ENCODE data around the gene PGBD4.

PGBD4 gene

DNA sequence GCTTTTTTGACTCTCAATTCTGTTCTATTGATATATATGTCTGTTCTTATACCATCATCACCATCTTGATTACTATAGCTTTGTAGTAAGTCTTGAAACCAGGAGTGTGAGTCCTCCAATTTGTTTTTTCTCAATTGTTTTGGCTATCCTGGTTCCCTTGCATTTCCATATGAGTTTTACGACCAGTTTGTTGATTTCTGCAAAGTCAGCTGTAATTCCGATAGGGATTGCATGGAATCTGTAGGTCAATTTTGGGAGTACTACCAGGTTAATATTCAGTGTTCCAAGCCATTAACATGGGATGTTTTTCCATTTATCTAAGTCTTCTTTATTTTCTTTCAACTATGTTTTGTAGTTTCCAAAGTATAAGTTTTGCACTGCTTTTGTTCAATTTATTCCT is 27.0 kb downstream of the PGBD4 start:
- no peaks in the 10 kb centered on the region for H3K9me3 ChIP-seq (ENCODE audit: control insufficient read depth in 2 of 2, low read length in 2 of 2)
- H3K9ac ChIP-seq (ENCODE audit: low read depth in 1 of 2, low read length in 2 of 2) = no peak overlapping the region
- no peaks in the 10 kb centered on the region for H3K36me3 ChIP-seq (ENCODE audit: control insufficient read depth in 2 of 2, insufficient read depth in 2 of 2, low read length in 2 of 2)
- H3K4me3 ChIP-seq (ENCODE audit: low read length in 2 of 2) = no peak overlapping the region
- H3K27ac ChIP-seq (ENCODE audit: low read depth in 2 of 2, low read length in 2 of 2) = no peak overlapping the region
- H3K27me3 ChIP-seq (ENCODE audit: control insufficient read depth in 2 of 2, insufficient read depth in 2 of 2, low read length in 2 of 2) = no peaks in the 10 kb centered on the region
- no peaks in the 10 kb centered on the region for H3K4me1 ChIP-seq (ENCODE audit: control insufficient read depth in 2 of 2, insufficient read depth in 2 of 2, low read length in 2 of 2)

DNA sequence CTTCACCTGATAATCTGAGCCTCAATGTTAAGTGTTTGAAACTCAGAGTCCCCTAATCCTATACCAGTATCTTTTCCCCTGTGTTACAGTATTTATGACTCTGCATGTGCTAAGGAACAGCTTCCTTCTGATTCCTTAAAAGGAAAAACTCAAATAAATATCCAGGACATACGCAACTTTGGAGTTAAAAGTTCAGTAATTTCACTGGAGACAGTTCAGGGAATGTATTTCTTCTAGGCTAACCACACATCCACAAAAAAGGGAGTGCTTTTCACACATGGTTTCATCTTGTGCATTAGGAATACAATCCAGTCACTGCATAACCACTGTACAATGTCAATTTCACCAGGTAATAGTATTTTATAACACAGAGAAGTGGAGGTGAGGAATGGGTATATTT is 31.0 kb downstream of the PGBD4 start:
- Histone ChIP-seq H3K4me1 (ENCODE audit: control insufficient read depth in 2 of 2, insufficient read depth in 2 of 2, low read length in 2 of 2) (no peaks in the 10 kb centered on the region), H3K27ac (ENCODE audit: low read depth in 2 of 2, low read length in 2 of 2) (no peak overlapping the region), H3K9ac (ENCODE audit: low read depth in 1 of 2, low read length in 2 of 2) (no peak overlapping the region)

DNA sequence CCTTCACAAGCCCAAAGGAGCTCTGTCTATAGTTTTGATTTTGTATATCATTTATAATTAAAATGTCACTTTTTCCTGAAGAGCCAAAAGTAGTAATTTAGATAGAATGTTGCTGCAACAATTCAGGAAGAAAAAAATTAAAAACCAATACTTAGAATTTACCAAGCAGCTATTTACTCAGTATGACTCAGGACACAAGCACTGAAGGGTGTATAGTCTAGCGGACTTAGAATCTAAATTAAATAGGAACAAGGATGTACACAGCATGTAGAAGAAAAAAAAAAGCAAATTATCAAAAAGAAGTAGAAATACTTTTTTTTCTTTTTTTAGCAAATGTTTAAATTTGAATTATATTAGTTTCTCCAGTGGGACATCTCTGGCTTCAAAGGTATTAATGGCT is 31.6 kb downstream of the PGBD4 start:
- Histone ChIP-seq H3K36me3 (ENCODE audit: control insufficient read depth in 2 of 2, insufficient read depth in 2 of 2, low read length in 2 of 2) (no peaks in the 10 kb centered on the region), H3K27ac (ENCODE audit: low read depth in 2 of 2, low read length in 2 of 2) (no peak overlapping the region), H3K4me3 (ENCODE audit: low read length in 2 of 2) (no peak overlapping the region), H3K27me3 (ENCODE audit: control insufficient read depth in 2 of 2, insufficient read depth in 2 of 2, low read length in 2 of 2) (no peaks in the 10 kb centered on the region), H3K9me3 (ENCODE audit: control insufficient read depth in 2 of 2, low read length in 2 of 2) (no peaks in the 10 kb centered on the region), H3K9ac (ENCODE audit: low read depth in 1 of 2, low read length in 2 of 2) (no peak overlapping the region), H3K4me1 (ENCODE audit: control insufficient read depth in 2 of 2, insufficient read depth in 2 of 2, low read length in 2 of 2) (no peaks in the 10 kb centered on the region)

More for the DNA sequence above, 31.0 kb downstream of the PGBD4 start:
- H3K9me3 ChIP-seq (ENCODE audit: control insufficient read depth in 2 of 2, low read length in 2 of 2) = no peaks in the 10 kb centered on the region
- H3K27me3 ChIP-seq (ENCODE audit: control insufficient read depth in 2 of 2, insufficient read depth in 2 of 2, low read length in 2 of 2) = no peaks in the 10 kb centered on the region
- no peak overlapping the region for H3K4me3 ChIP-seq (ENCODE audit: low read length in 2 of 2)
- H3K36me3 ChIP-seq (ENCODE audit: control insufficient read depth in 2 of 2, insufficient read depth in 2 of 2, low read length in 2 of 2) = no peaks in the 10 kb centered on the region

DNA sequence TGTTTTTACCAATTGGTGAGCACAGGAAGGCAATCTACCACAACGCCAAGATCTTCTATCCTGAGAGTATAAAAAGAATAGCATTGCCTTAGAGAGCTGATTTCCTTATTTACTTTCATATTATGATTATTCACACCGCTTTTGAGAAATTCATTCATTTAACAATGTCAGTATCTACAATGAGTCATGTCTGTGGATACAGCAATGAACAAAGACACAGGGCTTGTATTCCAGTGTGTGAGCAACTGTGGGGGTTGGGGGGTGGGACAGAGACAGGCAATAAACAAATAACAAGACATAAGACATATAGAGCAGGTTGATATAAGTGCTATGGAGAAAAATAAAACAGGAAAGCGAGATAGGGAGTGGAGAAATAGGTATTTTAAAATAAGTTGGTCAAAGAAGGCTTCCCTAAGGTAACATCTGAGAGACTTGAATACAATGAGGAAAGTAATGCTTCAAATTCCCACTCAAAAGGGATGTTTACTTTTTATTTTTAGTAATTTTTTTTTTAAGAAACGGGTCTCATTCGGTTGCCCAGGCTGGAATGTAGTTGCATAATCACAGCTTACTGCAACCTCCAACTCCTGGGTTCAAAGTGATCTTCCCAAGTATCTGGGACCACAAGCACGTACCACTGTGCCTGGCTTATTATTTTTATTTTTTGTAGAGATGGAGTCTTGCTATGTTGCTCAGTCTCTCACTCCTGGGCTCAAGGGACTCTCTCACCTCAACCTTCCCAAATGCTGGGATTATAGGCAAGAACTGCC is 45.7 kb downstream of the PGBD4 start:
- no peak overlapping the region for H3K9ac ChIP-seq (ENCODE audit: low read depth in 1 of 2, low read length in 2 of 2)
- H3K4me1 ChIP-seq (ENCODE audit: control insufficient read depth in 2 of 2, insufficient read depth in 2 of 2, low read length in 2 of 2) = no peaks in the 10 kb centered on the region
- no peak overlapping the region for H3K4me3 ChIP-seq (ENCODE audit: low read length in 2 of 2)
- H3K9me3 ChIP-seq (ENCODE audit: control insufficient read depth in 2 of 2, low read length in 2 of 2) = no peaks in the 10 kb centered on the region
- H3K36me3 ChIP-seq (ENCODE audit: control insufficient read depth in 2 of 2, insufficient read depth in 2 of 2, low read length in 2 of 2) = peaks cover 20 to 37% of the 10 kb centered on the region in 2 donors
- H3K27ac ChIP-seq (ENCODE audit: low read depth in 2 of 2, low read length in 2 of 2) = no peak overlapping the region
- H3K27me3 ChIP-seq (ENCODE audit: control insufficient read depth in 2 of 2, insufficient read depth in 2 of 2, low read length in 2 of 2) = no peaks in the 10 kb centered on the region

DNA sequence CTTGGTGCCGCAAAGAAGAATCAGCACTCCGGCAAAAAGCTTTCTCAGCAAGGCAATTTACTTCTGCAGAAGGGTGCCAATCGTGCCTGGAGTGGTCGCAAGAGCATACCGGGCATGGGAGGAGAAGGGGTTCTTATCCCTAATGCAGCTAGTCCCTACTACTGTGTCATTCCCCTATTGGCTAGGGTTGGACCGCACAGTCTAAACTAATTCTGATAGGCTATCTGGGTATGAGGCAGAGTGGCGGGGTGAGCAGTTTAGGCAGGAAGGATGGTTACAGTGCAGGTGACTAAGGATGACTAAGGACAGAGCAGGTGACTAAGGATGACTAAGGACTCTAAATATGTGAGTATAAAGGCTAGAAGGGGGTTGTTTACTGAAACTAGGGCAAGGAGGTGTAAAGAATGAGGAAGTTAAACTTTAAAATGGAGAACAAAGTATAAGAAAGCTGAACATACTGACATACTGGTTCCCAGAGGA is 52.9 kb downstream of the PGBD4 start:
- H3K27me3 ChIP-seq (ENCODE audit: control insufficient read depth in 2 of 2, insufficient read depth in 2 of 2, low read length in 2 of 2) = no peaks in the 10 kb centered on the region
- H3K36me3 ChIP-seq (ENCODE audit: control insufficient read depth in 2 of 2, insufficient read depth in 2 of 2, low read length in 2 of 2) = peaks cover 25 to 47% of the 10 kb centered on the region in 2 donors

DNA sequence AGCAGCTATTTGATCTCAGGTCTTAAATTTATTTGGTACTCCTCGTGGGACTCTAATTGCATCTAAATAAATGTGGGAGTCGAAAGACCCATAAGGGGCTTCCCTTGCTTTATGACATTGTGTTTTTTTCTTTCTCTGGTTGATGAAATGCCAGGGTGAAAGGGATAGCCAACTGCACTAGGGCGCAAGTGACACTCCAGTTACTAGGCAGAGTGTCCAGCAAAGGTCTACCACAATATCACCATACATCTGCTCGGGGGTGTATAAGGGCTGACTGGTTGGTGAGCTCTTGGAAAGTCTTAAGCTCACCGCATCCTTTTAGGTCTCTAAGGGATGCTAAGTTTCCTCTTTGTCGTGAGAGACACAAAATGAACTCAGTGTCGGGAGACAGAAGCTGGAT is 54.0 kb downstream of the PGBD4 start:
- no peak overlapping the region for H3K4me3 ChIP-seq (ENCODE audit: low read length in 2 of 2)
- peaks cover 13 to 15% of the 10 kb centered on the region in 2 donors for H3K9me3 ChIP-seq (ENCODE audit: control insufficient read depth in 2 of 2, low read length in 2 of 2)
- peaks cover 20 to 41% of the 10 kb centered on the region in 2 donors for H3K36me3 ChIP-seq (ENCODE audit: control insufficient read depth in 2 of 2, insufficient read depth in 2 of 2, low read length in 2 of 2)
- H3K4me1 ChIP-seq (ENCODE audit: control insufficient read depth in 2 of 2, insufficient read depth in 2 of 2, low read length in 2 of 2) = no peaks in the 10 kb centered on the region
- no peaks in the 10 kb centered on the region for H3K27me3 ChIP-seq (ENCODE audit: control insufficient read depth in 2 of 2, insufficient read depth in 2 of 2, low read length in 2 of 2)
- no peak overlapping the region for H3K27ac ChIP-seq (ENCODE audit: low read depth in 2 of 2, low read length in 2 of 2)
- H3K9ac ChIP-seq (ENCODE audit: low read depth in 1 of 2, low read length in 2 of 2) = no peak overlapping the region

More for the DNA sequence above, 52.9 kb downstream of the PGBD4 start:
- Histone ChIP-seq H3K9me3 (ENCODE audit: control insufficient read depth in 2 of 2, low read length in 2 of 2) (peaks cover 10 to 14% of the 10 kb centered on the region in 2 donors), H3K9ac (ENCODE audit: low read depth in 1 of 2, low read length in 2 of 2) (no peak overlapping the region), H3K4me1 (ENCODE audit: control insufficient read depth in 2 of 2, insufficient read depth in 2 of 2, low read length in 2 of 2) (no peaks in the 10 kb centered on the region), H3K27ac (ENCODE audit: low read depth in 2 of 2, low read length in 2 of 2) (no peak overlapping the region), H3K4me3 (ENCODE audit: low read length in 2 of 2) (no peak overlapping the region)

Data from mucosa of rectum (tissue), 2 donors.